HT-29 (cell line): Measurements from ENCODE around the gene C17orf107. TPM values are rescaled to one million over a fixed set of nuclear protein-coding genes. Genes with fewer than 3 reads are reported as not detected.

Experiments
- DNase-seq: peaks from one replicate; pipeline ENCODE4 v3.0.0-alpha.2; 2015; ENCODE audit warnings: low spot score
- total RNA-seq: library from RNA; depleted of rRNA; stranded (reverse); fragments of >200 nt; shearing (Covaris generic); gene quantifications from 2 replicates; pipeline ENCODE4 v1.2.3, GENCODE V29; 2014

Gene C17orf107
- total RNA-seq, 1 experiment from 2014 or later, result 1.4 TPM

DNA sequence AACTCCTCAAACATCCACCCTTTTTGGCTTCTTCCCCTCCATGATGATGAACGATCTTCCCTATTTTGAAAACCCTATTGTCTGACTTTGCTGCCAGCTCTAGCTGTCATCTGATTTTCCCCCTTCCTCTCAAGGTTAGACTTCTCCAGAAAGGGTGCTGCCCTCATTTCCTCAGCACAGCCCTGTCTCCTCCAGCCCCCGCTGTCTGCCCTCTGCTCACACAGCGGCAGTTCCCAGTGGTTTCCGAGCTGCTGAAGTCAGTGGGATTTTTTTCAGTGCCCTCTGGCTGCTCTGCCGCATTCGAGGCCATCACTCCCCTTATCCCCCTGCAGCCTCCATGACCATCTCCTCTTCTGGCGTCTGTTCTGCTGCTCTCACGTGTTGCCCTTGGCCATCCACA, 26.6 kb upstream of the C17orf107 start:
- no peak for DNase-seq

DNA sequence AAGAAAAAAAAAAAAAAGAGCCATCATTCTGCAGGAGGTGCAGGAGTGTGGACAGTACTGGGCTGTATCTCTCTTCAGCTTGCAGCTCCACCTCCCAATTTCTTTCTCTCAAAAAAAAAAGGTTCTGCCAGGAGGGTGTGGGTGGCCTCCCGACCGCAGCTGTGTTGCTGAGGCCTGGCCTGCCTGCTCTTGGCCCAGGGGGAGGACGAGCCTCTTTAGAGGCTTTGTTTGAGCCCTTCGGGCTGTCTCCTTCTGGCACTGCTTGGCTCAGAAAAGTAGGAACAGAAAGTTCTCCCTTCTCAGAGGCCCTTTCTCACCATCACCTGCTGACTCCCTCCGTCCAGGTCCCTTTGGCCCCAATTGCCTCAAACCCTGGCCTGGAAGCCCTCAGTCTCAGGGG, 22.2 kb upstream of the C17orf107 start:
- no peak for DNase-seq

DNA sequence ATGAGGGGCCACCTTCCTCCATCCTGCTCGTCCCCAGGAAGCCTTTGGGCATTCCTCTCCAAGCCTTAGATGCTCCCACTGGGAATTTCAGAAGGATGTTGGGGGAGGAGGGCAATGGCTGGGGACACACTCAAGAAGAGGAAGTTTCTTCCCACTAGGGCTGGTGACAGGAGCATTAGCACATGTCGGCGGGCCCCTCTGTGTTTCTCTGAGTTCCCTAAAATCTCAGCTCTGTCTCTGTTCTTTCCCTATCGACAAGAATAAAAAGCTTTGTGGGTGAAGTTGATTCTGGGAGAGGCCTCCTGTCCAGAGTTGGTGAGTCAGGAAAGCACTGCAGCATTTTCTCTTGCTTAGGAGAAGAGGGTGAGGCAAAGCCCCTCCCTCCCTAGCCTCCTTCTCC, 19.7 kb upstream of the C17orf107 start:
- DNase-seq, result no peak

DNA sequence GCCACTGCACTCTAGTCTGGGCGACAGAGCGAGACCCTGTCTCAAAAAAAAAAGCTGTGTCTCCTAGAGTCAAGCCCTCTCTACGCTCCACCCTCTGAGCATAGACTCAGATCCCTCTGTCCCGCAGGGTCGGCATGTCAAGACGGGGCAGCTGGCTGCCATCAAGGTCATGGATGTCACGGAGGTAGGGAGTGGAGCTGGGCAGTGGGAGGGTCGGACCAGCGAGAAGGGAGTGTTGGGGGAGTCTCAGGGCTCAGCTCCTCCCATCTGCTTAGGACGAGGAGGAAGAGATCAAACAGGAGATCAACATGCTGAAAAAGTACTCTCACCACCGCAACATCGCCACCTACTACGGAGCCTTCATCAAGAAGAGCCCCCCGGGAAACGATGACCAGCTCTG, 18.5 kb upstream of the C17orf107 start:
- no peak for DNase-seq

DNA sequence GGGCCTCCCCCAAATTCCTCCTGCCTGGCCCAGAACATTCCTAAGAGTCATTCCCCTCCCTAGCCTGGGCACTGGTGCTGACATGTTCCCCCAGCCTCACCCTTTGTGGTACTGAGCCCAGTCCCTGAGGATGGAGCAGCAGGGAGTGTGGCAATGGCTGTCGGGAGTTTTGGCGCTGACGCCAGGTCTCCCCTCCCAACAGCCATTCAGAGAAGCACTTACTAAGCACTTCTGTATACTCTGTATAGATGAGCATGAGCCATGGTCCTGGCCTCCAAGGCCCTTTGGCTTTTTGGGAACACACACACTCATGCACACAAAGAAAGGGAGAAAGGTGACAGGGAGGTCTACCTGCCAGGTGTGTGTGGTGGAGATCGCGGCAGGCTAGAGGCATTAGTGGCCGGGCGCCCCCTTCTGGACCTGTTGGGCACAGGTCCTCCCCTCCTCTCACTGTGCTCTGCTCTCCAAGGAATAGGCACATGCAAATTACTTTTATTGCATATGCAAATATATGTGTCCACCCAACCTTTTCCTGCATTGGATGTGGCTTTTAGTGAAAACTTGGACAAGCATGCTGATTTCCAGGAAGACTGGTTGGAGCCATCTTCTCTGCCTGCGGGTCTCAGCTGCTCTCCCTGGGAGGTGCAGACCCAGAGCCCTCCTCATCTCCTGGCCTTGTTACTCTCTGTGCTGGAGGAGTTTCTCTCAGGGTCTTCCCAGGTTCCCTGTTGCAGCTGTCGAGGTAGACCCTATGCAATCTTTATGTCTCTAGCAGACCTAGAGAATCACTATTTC, 17.4 kb upstream of the C17orf107 start:
- DNase-seq, result peak; percentile 74

DNA sequence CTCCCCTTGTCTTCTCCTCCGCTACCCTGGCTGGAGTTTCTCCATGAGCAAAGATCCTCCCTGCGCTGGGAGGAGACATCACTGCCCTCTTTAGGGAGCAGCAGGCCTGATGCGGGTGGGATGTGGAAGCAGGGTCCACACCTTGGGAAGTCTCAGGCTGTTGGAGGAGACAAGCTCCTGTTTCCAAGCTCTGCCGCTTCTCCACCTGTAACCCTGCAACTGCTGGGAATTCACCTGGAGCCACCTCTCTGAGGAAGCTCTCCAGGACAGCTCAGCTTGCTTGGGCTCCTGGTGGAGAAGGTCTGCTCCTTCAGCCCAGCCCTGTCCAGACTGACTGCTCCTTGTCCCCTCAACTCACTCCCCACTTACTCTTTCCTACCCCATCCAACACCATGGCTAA, 14.8 kb upstream of the C17orf107 start:
- DNase-seq, result no peak

DNA sequence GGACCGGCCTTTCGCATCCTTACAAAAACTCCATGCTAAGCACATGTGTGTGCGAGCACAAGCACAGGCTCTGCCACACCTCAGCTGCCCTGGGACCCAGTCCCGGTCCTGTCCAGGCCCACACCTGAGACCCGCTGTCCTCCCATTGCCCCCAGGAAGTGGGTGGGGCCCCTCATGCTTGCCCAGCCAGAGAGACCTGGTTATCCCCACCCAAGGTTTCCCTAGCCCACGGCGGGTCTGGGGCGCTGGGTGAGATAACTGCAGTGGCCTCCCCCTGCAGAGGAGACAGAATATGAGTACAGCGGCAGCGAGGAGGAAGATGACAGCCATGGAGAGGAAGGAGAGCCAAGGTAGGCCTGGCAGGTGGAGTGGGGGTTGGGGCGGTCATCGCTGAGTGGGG, 12.5 kb upstream of the C17orf107 start:
- no peak for DNase-seq

DNA sequence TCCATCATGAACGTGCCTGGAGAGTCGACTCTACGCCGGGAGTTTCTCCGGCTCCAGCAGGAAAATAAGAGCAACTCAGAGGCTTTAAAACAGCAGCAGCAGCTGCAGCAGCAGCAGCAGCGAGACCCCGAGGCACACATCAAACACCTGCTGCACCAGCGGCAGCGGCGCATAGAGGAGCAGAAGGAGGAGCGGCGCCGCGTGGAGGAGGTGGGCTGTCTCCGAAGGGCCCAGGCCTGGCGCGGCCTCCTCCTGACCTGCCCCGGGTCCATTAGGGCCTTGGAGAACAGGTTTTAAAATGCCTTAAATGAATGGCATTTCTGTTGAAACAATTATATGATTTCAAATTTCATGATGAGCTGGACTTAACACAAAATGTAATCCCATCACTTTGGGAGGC, 11.8 kb upstream of the C17orf107 start:
- no peak for DNase-seq

DNA sequence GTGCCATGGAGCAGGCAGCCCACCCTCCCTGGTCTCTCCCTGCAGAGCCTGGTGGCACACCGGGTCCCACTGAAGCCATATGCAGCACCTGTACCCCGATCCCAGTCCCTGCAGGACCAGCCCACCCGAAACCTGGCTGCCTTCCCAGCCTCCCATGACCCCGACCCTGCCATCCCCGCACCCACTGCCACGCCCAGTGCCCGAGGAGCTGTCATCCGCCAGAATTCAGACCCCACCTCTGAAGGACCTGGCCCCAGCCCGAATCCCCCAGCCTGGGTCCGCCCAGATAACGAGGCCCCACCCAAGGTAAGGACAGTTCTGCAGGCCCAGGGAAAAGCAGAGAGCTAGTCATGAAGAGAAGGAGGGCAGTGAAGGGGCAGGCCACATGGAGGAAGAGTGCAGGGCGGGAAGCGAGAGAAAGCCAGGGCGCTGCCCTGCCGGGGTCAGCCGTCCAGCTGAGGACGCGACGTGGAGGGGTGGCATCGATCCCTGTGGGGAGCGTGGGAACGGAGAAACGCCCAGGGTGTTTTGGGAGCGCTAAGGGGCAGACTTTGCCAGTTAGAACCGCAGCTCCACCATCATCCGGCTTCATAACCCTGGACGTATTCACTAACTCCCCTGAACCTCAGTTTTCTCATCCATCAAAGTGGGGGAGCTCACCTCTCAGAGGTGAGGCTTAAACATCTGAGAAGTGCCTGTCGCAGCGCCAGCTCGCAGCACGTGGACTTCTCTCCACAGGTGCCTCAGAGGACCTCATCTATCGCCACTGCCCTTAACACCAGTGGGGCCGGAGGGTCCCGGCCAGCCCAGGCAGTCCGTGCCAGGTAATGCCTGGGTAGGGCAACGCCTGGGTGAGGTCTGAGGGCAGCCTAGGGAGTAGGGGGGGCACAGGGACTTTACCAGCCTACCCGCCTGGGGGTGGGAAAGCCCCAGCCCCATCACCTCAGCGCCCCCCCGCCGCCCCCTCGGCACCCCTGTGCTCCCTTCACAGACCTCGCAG, 7.6 kb upstream of the C17orf107 start:
- DNase-seq, result no peak

DNA sequence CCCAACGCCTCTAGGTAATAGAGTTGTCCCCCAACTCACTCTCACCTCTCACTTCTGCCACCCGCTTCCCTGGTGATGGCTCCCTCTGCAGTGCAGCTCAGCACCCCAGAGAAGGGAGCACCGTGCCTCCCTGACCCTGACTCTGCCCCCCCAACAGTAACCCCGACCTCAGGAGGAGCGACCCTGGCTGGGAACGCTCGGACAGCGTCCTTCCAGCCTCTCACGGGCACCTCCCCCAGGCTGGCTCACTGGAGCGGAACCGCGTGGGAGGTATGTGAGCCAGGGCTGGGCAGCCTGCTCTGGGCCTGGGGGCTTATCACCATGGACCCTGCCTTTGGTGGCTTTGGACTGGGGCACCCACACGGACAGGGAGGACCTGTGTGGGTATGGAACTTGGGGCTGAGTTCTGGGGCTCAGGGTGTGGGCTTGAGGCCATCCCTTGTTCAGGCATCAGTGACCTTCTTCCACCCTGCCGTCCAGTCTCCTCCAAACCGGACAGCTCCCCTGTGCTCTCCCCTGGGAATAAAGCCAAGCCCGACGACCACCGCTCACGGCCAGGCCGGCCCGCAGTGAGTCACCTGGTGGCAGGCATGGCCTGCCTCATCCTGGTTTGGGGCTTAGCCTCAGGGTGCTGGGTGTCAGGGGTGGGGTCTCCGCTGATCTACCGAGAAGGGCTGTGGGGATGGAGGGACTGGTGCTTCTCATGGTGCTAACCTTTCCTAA, 6.7 kb upstream of the C17orf107 start:
- DNase-seq, result no peak

DNA sequence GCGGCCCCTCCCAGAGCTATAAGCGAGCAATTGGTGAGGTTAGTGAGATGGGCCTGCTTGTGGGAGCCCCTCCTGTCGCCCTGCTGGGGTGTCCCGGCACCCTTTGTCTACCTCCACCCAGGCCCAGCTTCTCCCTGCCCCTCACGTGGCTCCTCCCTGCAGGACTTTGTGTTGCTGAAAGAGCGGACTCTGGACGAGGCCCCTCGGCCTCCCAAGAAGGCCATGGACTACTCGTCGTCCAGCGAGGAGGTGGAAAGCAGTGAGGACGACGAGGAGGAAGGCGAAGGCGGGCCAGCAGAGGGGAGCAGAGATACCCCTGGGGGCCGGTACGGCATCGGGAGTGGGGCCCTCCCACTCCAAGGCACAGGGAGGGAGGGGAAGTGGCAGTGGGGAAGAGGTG, 6.1 kb upstream of the C17orf107 start:
- DNase-seq, result no peak

DNA sequence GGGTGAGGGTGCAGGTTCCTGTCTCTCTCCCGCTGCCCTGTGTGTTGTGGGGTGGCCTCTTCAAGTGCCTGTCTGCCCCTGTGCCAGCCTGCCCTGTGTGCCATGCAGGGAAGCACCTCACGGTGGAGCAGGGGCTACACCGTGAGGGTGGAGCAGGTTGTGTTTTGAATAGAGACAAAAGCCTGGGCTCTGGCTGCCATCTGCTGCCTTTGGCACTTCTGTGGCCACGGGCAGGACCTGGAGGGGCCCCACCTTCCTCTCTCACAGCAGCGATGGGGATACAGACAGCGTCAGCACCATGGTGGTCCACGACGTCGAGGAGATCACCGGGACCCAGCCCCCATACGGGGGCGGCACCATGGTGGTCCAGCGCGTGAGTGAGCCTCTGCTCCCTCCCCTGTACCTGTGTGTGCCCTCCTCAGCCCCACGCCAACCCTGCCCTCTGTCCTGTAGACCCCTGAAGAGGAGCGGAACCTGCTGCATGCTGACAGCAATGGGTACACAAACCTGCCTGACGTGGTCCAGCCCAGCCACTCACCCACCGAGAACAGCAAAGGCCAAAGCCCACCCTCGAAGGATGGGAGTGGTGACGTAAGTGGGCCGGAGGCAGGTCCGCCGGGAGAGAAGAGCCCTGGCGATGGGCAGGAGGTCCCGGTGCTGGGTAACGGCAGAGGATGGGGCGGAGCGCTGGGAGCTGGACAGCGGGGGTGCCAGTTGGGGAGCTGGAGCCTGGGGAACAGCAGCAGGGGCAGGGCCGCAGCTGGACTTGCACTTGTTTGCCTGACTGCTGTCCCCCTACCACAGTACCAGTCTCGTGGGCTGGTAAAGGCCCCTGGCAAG, 5.4 kb upstream of the C17orf107 start:
- DNase-seq, result no peak

DNA sequence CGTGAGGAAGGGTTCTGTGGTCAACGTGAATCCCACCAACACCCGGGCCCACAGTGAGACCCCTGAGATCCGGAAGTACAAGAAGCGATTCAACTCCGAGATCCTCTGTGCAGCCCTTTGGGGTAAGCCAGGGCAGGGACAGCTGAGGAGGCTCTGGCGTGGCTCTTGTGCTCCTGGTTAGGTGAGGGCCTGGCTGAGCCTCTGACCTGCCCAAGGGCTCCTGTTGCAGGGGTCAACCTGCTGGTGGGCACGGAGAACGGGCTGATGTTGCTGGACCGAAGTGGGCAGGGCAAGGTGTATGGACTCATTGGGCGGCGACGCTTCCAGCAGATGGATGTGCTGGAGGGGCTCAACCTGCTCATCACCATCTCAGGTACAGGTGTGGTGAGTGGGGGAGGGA, 4.2 kb upstream of the C17orf107 start:
- no peak for DNase-seq

DNA sequence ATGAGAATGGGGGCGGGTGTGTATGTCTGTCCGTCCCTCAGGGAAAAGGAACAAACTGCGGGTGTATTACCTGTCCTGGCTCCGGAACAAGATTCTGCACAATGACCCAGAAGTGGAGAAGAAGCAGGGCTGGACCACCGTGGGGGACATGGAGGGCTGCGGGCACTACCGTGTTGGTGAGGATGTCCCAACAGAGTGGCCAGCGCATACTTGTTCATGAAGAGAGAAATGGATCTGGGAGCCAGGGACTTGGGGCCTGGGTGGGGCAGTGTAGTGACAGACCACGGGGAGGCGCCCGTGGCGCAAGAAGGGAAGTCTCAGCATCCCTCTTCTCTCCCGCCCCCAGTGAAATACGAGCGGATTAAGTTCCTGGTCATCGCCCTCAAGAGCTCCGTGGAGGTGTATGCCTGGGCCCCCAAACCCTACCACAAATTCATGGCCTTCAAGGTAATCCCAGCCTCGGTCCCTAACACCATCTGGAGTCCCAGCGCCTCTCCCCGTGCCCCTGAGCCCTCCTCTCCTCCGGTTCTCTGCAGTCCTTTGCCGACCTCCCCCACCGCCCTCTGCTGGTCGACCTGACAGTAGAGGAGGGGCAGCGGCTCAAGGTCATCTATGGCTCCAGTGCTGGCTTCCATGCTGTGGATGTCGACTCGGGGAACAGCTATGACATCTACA, 3.5 kb upstream of the C17orf107 start:
- no peak for DNase-seq

DNA sequence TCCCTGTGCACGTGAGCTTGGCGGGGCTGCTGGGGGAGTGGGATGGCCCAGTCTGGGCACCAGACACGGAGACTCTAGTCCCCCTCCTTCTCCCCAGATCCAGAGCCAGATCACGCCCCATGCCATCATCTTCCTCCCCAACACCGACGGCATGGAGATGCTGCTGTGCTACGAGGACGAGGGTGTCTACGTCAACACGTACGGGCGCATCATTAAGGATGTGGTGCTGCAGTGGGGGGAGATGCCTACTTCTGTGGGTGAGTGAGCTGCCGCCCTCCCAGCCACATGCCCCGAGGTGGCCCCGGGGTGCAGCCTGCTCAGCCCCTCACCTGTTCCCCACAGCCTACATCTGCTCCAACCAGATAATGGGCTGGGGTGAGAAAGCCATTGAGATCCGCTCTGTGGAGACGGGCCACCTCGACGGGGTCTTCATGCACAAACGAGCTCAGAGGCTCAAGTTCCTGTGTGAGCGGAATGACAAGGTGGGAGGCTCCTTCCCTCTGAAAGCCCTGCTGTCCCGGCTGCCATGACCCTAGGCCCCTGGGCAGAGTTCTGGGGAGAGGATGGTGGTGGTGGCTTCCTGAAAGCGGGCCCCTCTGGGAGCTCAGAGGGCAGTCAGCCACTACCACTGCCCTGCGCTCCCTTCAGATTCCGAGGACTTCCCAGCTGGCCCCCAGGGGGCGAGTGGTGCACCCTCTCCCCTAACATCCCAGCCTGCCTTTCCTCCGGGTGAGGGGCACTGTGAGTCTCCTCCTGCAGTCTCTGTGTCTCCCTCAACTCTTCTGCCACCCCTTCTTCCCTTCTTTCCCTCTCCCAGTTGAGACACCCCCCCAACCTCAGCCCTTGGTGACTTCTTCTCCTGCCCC, 2.8 kb upstream of the C17orf107 start:
- DNase-seq, result no peak

DNA sequence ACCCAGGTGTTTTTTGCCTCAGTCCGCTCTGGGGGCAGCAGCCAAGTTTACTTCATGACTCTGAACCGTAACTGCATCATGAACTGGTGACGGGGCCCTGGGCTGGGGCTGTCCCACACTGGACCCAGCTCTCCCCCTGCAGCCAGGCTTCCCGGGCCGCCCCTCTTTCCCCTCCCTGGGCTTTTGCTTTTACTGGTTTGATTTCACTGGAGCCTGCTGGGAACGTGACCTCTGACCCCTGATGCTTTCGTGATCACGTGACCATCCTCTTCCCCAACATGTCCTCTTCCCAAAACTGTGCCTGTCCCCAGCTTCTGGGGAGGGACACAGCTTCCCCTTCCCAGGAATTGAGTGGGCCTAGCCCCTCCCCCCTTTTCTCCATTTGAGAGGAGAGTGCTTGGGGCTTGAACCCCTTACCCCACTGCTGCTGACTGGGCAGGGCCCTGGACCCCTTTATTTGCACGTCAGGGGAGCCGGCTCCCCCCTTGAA, 2.1 kb upstream of the C17orf107 start:
- no peak for DNase-seq

DNA sequence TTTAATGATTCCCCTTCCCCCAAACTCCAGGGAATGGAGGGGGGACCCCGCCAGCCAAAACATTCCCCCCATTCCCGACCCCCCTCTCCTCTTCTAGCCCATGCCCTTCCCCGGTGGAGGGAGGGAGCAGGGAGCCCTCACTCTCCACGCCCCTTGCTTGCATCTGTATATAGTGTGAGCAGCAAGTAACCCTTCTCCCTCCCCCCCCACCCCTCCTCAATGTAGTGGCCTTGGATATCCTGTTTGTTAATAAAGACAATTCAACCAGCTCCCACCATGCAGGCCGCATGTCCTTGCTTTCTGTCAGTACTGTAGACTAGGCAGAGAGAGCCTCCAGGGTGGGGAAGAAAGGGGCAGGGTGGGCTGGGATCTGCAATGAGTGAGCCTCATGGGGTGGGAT, 1.6 kb upstream of the C17orf107 start:
- DNase-seq, result no peak

DNA sequence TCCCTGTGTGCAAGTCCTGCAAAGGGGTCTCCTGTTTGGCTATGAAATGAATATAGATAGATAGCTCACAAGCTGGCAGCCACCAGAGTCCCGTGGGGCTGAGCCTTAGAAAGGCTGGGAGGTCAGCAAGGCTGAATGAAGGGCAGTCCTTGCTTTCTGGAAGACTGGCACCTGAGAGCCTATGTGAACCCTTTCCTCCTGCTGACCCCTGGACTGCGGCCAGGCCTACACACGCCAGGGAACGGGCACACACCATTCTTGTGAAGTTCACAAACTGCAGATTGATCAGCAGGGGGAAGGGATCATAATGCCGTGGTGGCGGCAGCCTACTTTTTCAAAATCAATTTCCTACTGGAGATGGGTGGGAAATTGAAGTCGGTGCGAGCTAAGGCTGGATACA, 985 bp upstream of the C17orf107 start:
- DNase-seq, result no peak

DNA sequence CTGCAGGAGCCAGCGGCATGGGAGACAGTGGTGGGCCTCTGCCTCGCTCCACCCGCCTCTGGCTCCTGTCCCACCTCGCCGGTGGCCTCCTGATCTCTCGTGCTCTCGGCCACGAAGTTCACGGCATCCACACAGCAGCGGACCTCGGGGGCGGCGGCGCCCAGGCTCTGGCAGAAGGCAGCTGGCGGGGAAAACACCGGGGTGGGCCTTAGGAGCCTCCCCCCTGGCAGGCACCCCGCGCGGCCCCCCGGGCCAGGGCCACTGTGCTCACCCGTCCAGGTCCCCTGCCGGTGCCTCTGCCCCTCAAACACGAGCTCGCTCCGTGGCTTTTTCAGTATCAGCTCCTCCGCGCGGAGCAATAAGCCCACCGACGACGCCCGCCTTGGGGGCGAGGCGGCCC, 409 bp upstream of the C17orf107 start:
- no peak for DNase-seq
